LNCAP (cell line): ENCODE measurements around the gene HPS1.

Experiments
- CTCF ChIP-seq: fragments of 450-650 bp; IDR thresholded peaks from 2 replicates; pipeline ENCODE4 v1.5.1; 2017; ENCODE audit warnings: mild to moderate bottlenecking

The HPS1 gene

DNA sequence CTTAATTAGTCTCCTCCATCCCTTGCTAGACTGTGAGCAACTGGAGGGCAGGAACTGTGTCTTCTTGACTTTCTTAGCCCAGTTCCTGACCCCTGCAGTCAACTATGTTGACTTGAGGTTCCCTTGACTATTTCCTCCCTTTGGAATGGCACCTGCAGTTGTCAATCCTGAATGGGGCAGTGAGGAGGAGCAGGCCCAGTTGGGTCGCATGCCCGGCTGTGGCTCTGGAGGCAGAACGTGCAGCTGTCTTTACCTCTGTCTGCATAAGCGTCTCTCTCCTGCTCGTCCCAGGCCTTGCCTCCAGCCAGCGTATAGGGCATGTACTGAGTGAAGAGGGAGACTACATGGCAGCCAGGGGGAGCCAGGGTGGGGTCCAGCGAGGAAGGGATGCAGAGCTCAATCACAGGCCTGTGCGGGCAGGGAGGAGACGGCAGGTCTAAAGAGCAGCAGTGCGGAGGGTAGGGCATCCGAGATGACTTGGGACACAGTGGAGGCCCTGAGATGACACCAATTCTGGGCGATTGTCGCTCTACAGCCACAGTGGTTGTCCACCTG is 58.6 kb downstream of the HPS1 start:
- no peak for TF ChIP-seq CTCF

DNA sequence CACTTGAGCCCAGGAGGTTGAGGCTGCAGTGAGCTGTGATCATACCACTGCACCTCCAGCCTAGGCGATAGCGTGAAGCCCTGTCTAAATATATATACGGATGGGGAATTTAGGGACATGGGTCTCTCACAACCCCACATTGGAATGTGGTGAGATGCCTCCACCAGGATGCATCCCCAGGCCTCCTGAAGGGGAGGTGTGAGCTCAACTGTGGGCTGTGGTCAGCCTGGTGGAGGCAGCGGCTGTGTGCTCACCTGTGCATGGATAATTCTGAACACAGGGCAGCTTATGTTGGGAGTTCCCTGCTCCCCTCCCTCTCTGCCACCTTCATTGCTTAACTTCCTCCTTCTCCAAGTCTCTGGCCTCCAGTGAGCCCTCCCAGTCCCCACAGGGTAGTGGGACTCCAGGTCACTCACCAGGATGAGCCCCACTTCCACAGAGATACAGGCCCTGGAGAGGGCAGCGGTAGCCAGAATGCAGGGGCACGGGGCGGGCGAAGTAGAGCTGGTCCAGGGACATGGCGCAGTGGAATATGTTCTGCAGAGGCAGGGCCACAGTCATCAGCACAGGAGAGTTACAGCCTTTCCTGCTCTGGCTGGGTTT is 62.1 kb downstream of the HPS1 start:
- no peak for TF ChIP-seq CTCF

DNA sequence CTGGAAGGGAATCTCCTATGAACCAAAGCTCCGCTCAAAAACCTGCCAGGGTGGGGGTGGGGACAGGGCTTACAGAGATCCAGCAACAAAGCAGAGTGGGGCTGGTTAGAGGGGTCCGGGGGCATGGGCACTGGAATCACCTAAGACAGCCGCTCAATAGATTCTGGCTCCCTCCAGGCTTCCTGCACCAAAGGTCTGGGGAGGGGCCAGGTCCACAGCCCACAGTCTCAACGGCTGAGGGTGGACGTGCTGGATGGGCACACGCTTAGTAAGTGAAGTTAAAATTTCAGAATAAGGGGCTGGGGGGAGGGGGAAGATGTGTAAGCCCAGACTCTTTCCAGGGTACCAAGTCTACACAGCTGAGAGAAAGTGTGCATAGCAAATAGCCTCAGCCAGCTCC is 62.9 kb downstream of the HPS1 start:
- TF ChIP-seq CTCF: no peak

GRCh38 chr10:98382691-98383101 is 64.0 kb downstream of the HPS1 start:
- TF ChIP-seq CTCF: no peak

GRCh38 chr10:98380493-98381339 is 66.0 kb downstream of the HPS1 start:
- no peak for TF ChIP-seq CTCF

- TF ChIP-seq CTCF: no peak
These were observed 68.0 kb downstream of the HPS1 start for GRCh38 chr10:98378722-98379121.

- no peak for TF ChIP-seq CTCF
These were observed 69.2 kb downstream of the HPS1 start for GRCh38 chr10:98377536-98377935.
